Kidney glomerular epithelial cell (primary cell): ENCODE measurements around the gene VWDE.
"Not testable (repeated sequence)": the region's sequence is repeated elsewhere in the genome, so short reads cannot be mapped to it uniquely, and the experiment has no call there.

ENCODE experiments used
- DNase-seq: peaks from one replicate; lab custom pipeline; 2025; lab: John Stamatoyannopoulos, UW

VWDE gene

DNA sequence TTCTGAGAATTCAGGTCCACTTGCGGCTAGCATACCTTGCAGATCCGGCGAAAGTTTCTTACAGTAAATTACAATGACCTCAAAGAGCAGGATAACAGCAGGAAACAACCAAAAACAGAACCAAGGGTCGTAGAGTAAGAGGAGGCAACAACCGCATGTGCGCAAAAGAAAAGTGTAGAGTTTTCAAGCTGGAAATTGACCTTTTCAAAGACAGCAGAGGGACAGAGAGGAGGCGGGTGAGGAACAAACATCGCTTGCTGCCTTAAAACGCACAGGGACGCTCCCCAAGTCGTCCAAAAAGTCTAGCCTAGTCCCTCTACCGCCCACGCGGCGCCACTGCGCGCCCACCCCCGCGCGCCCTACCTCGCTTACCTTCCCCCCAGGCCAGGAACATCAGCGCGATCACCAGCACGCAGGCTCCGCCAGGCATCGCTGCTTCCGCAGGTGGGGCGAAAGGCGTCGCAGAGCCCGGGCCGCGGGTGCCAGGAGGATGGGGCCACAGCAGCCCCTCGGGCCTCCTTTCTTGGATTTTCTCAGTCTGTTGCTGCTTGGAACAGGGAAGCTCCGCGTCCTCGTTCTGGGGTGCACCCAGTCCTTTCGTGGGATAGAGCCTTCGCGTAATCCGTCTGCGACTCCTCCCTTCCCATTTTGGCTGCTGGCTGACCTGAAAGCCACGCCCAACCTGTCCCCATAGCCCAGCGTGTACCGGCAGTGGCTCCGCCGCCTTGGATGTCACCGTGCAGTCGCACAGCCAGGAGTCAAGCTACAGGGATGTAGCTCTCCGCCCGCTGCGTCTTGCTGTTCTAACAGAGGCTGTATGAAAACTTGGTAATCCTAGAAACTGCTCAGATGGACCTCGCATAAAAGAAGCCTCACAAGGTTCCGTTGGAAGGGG lies at the start of gene VWDE:
TSS of gene VWDE (minus strand) at position 579 of the 895 bp plus-strand sequence. CDS start at position 430, 149 bp downstream.
- peak; percentile 24 for DNase-seq

DNA sequence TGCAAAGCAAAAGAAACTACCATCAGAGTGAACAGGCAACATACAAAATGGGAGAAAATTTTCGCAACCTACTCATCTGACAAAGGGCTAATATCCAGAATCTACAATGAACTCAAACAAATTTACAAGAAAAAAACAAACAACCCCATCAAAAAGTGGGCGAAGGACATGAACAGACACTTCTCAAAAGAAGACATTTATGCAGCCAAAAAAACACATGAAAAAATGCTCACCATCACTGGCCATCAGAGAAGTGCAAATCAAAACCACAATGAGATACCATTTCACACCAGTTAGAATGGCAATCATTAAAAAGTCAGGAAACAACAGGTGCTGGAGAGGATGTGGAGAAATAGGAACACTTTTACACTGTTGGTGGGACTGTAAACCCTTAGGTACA lies 49.5 kb upstream of the VWDE start:
- DNase-seq, result not testable (repeated sequence)

DNA sequence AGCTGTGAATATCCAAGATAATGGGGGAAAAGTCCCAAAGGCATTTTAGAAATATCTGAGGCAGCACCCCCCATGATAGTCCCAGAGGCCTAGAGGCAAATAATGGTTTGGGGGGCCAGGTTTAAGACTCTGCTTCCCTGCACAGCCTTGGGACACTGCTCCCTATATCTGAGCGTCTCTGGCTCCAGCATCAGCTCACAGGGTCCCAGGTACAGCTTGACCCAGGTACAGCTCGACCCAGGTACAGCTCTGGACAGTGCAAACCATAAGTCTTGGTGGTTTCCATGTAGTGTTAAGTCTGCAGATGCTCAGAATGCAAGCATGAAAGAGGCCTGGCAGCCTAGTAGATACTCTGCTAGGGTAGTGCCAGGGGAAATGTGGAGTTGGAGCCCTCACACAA lies 47.0 kb upstream of the VWDE start:
- no peak for DNase-seq

DNA sequence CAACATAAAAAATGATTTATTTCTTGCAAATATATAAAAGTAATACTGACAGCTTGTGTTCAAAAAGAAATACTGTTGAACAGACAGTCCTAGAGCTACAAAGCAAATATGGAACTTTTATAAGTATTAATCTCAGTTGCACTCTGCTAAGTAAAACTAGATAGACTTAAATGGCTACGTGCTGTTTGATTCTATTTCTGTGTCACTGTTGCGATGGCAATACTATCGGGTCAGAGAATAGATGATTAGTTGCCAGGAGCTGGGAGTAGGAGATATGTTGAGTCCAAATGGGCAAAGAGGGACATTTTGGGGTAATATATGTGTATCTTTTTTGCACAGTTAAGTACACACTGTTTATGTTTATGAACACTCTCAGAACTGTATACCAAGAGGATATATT lies 41.1 kb upstream of the VWDE start:
- DNase-seq, result no peak

DNA sequence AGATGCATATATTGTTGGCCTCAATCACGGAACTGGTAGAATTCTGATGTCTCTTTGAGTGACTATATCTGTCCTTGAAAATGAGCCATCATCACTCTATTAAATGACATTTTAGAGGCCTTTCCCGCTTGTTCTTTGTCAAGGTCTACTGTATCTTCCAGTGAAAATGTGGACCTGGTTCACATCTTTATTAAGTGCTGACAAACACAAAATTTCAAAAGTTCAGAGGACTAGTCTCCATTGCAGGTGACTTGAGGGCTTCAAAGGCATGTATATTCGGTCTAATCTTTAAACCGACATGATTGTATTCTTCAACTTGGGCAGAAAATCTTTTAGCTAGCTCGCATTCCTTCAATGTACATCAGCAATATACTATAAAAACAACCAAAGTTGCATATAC lies 36.6 kb upstream of the VWDE start:
- no peak for DNase-seq

DNA sequence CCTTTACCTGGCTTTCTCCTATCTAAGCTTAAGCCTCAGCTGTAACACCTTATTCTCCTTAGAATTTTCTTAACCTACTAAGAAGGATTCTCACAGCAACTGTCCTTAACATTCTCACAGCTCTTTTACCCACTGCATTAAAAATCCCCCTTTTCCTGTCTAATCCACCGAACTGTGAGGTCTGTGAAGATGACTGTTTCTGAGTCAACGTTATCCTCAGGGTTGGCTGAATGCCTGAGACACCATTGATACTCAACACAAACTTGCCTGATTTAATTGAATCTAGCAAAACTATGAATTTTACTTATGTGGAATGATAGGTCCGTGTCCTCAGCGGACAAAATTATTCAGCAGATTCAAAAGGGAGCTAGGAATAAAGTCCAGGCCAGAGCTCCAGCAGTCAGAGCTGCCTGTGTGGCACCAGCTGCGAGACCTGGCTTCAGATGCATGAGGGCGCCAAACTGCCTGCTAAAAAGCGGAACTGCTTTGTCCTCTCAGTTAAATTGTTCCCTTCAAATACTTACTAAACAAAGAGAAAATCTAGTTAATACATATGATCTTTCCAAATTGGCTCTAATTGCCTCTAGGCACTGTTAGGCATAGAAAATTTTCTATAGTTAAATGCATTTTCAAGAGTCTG lies 33.4 kb upstream of the VWDE start:
- DNase-seq, result peak; percentile 20

DNA sequence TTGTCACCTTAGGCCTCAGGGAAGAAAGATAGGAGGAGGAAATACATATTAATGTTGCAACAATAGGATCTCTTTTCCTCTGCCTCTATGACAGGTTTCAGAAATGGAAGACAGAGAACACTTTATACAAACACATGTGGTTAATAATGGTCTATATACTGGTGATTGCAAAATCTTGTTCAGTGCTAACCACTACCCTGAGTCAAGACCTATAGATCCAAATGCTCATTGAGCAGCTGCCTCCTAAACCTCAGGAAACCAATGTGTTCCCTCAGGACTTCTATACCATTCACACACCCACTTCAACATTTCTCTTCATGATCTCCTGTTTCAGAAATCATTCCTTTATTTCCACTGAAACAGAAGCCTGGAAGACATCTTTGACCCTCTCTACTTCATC lies 32.5 kb upstream of the VWDE start:
- no peak for DNase-seq

DNA sequence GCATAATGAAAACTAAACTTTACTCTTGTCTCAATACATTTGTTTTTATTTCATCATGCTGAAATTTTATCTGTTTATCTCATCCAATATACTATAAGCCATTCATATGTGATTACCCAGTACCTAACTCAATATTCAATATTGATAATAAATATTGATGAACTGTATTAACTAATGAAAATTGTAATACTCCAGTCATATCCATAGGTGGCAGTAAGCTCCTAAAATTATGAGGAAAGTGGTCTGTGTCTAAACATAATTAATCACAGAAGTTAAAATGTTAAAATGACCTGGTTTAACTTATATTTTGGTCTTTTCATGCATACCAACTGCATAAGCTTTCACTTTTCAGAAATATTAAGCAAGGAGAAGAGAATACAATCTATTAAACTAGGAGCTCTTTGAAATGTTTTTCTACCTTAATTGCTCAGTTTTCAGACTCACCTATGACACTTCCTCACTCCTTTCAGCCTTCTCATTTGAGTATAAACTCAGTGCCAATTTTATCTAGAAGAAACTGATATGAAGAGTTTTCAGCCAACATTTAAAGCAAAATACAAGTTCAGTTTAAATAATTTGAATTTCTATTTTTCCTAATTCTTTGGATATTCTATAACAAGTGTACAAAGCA lies 30.5 kb upstream of the VWDE start:
- peak; percentile 27 for DNase-seq

DNA sequence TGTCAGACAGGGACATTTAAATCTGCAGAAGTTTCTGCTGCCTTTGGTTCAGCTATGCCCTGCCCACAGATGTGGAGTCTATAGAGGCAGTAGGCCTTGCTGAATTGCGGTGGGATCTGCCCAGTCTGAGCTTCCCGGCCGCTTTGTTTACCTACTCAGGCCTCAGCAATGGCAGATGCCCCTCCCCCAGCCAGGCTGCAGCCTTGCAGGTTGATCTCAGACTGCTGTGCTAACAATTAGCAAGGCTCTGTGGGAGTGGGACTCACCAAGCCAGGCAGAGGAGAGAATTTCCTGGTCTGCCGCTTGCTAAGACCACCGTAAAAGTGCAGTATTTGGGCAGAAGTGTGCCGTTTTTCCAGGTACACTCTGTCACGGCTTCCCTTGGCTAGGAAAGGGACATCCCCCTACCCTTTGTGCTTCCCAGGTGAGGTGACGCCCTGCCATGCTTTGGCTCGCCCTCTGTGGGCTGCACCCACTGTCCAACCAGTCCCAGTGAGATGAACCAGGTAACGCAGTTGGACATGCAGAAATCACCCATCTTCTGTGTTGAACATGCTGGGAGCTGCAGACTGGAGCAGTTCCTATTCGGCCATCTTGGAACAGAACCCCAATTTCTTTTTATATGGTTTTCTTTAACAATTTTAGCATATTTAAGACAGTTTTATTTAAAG lies 28.4 kb upstream of the VWDE start:
- no peak for DNase-seq

DNA sequence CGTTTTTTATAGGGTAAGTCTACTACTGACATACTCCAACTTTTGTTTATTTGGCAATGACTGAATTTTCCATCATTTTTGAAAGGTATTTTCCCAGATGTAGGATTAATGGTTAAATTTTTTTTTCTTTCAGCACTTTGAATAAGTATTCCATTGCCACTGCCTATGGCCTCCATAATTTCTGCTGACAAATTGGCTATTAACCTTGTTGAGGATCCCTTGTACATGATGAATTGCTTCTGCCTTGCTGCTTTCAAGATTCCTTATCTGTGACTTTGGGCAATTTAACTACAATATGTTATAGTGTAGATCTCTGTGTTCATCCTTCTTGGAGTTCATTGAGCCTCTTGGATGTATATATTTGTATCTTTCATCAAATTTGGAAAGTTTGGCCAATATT lies 21.6 kb upstream of the VWDE start:
- no peak for DNase-seq

DNA sequence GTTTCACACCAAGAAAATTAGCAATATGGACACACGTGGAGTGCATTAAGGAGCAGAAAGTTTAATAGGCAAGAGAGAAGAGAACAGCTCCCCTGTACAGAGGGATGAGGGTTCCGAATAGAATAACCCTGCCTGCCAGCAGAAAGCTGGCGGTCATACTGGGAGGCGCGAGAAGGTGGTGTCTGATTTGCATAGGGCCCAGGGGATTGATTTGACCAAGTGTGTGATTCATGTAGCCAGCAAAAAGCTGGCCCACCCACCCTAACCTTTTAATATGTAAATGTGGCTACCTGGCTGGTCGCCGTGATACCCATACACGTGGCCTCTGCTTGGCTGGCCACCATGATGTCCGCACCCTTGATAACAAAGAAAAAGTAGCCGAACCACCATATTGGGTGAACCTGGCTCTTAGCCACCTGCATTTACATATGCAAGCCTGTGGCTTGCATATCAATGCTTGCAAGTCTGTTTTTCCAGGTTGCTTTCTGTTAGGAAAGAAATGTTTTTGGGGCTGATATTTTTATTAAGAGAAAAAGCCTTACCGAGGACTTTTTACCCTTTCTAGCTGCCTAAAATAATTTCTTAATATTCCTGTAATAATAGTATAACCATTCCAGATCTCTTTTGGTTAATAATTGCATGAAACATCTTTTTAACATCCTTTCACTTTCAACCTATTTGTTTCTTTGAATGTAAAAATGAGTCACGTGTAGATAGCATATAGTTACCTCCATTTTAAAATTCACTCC lies 20.5 kb upstream of the VWDE start:
- no peak for DNase-seq

DNA sequence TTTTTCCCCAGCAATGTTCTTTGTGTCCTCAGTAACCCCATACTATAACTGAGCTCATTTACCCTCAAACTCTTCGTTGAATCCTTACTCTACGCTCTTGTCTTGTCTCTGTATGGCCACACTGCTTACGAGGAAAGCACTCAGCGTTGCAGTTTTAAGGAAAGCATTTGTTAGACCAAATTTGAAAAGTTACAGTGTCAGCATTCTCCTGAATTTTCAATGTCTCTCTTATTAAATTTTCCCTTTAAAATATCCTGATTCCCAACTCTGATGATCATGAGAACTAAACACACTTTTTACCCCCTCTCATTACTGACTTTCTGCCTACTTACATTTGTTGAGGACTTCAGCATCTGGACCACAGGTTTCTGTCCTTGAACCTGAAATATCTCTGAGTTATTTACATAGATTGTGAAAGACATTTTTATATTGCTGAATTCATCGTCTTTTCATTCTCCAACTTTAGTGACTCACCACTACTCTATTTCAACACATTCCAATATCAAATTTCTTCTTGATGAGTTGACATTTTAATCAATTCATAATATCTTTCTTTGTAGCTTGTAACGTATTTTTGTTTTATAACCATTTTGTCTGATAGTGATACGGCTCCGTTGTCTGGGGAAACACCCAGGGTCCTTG lies 19.8 kb upstream of the VWDE start:
- no peak for DNase-seq

DNA sequence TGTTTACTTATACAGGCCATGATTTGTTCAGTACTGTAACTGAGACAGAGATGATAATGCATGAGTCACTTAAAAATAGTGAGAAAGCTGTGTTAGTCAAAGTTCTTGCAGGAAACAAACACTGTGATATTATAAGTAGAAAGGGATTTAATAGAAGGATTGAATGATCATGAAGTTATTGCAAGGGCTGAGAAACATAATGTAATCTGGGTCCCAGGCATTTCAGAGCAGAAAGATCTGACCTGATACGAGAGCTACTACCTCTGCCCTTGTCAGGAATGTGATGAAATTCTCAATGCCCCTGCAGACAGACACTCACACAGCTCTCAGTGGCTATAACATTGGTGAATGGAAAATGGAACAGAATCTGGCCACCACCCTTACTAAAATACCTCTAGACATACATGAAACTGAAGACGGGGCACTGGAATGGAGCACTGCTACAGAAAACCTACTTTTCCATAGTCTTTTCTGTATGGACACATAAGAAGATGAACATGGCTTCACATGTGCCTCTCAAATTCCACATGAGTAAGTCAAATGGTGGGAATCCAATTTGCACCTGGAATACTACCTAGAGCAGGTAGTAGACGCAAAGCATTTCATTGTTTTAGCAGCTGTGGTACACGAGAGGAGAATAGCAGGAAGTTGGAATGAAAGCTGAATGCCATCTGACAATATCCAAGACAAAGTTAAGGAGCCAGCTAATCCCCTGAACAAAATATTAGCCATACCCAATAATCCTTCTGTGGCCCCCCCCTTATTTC lies 19.1 kb upstream of the VWDE start:
- no peak for DNase-seq

DNA sequence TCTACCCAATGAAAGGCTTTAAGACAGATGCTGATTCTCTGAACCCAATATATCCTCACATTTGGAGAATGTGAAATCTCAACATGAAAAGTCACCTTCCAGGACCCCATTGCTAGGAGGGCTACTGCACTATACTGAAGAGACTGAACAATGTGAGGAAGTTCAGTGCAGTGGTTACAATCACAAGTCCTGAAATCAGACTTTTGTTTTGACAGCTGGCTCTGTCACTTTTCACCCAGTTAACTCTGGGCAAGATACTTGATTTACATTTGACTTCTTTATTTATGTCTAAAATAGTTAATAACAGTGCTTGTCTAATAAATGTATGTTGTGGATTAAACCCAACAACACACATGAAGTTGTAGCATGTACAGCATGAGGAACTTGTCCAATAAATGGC lies 14.8 kb upstream of the VWDE start:
- DNase-seq, result no peak

DNA sequence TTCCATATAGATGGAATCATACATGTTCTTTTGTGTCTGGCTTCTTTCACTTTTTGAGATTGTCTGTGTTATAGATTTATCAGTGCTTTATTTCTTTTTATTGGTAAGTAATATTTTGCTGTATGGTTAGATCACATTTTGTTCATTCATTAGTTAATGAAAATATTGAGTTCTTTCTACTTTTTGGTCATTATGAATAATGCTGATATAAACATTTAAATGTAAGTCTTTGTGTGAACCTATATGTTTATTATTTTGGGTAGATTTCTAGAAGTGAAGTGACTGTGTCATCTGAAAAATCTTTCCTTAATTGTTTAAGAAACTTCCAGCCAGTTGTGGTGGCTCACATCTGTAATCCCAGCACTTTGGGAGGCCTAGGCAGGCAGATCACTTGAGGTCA lies 11.4 kb upstream of the VWDE start:
- DNase-seq, result no peak

DNA sequence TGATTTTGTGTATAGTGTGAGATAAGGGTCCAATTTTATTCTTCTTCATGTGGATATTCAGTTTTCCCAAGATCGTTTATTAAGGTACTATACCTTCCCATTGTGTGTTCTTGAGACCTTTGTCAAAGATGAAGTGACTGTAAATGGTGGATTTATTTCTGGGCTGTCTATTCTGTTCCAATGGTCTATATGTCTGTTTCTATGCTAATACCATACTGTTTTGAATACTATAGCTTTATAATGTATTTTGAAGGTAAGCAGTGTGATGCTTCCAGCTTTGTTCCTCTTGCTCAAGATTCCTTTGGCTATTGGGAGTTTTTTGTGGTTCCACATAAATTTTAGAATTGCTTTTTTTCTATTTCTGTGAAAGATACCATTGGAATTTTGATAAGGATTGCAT lies 8.7 kb upstream of the VWDE start:
- no peak for DNase-seq

DNA sequence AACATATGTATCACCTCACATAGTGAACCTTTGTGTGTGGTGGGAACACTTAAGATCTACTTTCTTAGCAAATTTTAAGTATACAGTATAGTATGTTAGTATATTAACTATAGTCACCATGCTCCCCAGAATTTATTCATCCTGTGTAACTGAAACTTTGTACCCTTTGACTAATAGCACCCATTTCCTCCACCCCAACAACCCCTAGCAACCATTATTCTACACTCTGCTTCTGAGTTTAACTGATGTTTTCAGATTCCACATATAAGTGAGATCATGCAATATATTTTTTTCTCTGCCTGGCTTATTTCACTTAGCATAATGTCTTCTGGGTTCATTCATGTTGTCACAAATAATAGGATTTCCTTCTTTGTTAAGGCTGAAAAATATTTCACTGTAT lies 6.9 kb upstream of the VWDE start:
- no peak for DNase-seq

DNA sequence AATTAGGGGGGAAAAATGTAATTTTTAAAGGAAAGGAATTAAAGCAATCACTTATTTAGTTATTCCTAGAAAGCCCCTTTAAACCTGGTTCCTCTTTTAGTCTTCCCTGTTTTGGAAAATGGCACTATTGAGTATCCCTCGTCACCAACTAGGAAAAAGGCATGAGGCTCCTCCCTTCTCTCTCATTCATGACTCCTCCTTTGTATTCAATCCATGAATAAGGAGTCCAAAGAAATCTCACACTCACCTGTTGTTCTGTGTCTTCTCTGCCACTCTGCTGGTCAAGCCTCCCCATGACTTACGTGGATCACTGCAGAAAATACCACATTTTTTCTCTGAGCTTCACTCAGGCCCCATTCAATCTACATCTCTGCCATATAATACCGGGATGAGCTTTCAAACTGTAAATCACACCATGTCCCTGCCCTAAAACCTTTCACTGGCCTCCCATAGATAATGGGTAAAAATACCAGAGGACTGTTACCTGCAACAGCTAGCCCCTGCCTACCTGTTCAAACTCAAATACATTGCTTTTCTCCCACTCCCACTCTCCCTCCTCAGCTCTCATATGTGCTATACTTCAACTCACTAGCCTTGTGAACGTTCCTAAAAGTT lies 5.5 kb upstream of the VWDE start:
- no peak for DNase-seq

DNA sequence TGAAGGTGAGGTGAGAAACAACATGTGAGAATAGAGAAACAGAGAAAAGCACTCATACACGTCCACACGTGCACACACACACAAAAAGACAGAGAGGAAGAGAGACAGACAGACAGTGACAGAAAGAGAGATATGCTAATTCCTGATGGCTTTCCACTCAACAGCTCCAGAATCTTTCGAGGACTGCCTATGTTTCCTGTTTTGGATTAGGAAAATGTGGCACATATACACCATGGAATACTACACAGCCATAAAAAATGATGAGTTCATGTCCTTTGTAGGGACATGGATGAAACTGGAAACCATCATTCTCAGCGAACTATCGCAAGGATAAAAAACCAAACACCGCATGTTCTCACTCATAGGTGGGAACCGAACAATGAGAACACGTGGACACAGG lies 4.0 kb upstream of the VWDE start:
- not testable (repeated sequence) for DNase-seq

DNA sequence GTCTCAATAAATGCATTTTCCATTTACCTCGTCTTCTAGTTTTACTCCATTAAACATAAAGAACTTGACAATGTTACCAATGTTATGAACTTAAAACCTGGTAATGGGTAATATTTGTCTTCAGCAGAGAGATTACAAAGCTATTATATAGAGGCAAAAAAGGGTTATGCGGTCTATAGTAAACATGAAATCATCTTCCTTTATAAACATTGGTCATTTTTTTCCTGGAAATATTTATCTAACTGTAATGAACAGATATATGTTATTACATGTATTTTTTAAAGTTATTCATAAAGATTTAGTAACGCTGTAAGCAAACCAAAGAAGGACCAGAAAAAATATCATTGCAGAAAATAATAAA lies 1.3 kb downstream of the VWDE start:
- no peak for DNase-seq
